ENCODE data around the gene MPC1L. TPM values are rescaled to one million over a fixed set of nuclear protein-coding genes. Genes with fewer than 3 reads are reported as not detected.

MPC1L gene
- total RNA-seq, 1 experiment from 2014 or later: not detected

DNA sequence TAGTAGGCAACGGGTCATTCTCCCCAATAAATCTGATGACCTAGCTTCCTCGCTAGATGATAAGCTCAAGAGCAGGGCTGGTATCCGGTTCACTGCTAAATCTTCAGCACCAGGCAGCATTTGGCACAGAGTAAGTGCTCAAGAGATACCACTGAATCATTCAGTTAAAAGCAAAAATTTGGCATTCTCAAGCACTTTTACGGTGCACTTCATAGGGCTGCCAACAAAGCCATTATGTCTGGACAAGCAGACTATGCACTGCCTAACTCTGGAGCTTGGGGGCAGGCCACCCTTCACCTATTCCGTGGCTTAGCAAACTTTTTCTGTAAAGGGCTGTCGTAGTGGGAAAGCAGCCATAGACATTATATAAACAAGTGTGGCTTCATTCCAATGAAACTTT, 47.9 kb downstream of the MPC1L start:
- POLR2A ChIA-PET (ENCODE audit: unreplicated experiment): interaction anchor here (0.6 kb wide), 1 partner anchor 37 kb away, joined by 3 read pairs; no protein-coding TSS in a partner anchor
- ATAC-seq: peak; percentile 37
- intact Hi-C loops (cut with micrococcal nuclease): no loop called here
- Histone ChIP-seq H3K79me2 (ENCODE audit: low read length) (no peaks in the 10 kb centered on the region), H3K4me2 (ENCODE audit: low read length) (no peak overlapping the region), H2AFZ (ENCODE audit: low read length) (no peak overlapping the region), H4K20me1 (ENCODE audit: low read length) (no peaks in the 10 kb centered on the region), H3K27ac (ENCODE audit: low read length) (no peak overlapping the region), H3K36me3 (ENCODE audit: low read depth, low read length) (peaks cover 40% of the 10 kb centered on the region), H3K9me3 (ENCODE audit: low read length) (no peaks in the 10 kb centered on the region), H3K9ac (ENCODE audit: low read length) (no peak overlapping the region), H3K4me1 (ENCODE audit: insufficient read depth, low read length) (no peaks in the 10 kb centered on the region), H3K4me3 (ENCODE audit: low read length) (no peak overlapping the region), H3K9me2 (replicated peaks; ENCODE audit: low read length) (no peaks in the 10 kb centered on the region), H3K27me3 (ENCODE audit: low read length) (no peaks in the 10 kb centered on the region), H3F3A (ENCODE audit: low read length, unreplicated experiment) (no peaks in the 10 kb centered on the region)
- TF ChIP-seq EZH2 (IDR thresholded peaks at IDR 0.05; ENCODE audit: low read length, unreplicated experiment): no peak
- no peak for TF ChIP-seq EZH2phosphoT487 (IDR thresholded peaks at IDR 0.05; ENCODE audit: borderline replicate concordance, low read length)
- TF ChIP-seq, protein P1, sequence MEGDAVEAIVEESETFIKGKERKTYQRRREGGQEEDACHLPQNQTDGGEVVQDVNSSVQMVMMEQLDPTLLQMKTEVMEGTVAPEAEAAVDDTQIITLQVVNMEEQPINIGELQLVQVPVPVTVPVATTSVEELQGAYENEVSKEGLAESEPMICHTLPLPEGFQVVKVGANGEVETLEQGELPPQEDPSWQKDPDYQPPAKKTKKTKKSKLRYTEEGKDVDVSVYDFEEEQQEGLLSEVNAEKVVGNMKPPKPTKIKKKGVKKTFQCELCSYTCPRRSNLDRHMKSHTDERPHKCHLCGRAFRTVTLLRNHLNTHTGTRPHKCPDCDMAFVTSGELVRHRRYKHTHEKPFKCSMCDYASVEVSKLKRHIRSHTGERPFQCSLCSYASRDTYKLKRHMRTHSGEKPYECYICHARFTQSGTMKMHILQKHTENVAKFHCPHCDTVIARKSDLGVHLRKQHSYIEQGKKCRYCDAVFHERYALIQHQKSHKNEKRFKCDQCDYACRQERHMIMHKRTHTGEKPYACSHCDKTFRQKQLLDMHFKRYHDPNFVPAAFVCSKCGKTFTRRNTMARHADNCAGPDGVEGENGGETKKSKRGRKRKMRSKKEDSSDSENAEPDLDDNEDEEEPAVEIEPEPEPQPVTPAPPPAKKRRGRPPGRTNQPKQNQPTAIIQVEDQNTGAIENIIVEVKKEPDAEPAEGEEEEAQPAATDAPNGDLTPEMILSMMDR (conservative IDR thresholded peaks at IDR 0.05; ENCODE audit: low read depth, low read length): no peak
- no TSS peak for BruUV-seq (replicated peaks)
- no peak for DNase-seq
- CTCF ChIA-PET: no interaction called here

Other genes starting within 250 kb of the MPC1L start
- 74.1 and 77.6 TPM in 2 replicates for gene ATP6AP2, start 42.5 kb upstream of the MPC1L start, total RNA-seq (2014; rRNA removed)
- 16.2 and 18.3 TPM in 2 replicates for gene CXorf38, start 24.1 kb downstream of the MPC1L start, total RNA-seq (2014; rRNA removed)
- 29.5 and 44.7 TPM in 2 replicates for gene MED14, start 112.1 kb downstream of the MPC1L start, total RNA-seq (2014; rRNA removed)